PFSK-1 (cell line): ENCODE data around the gene HSPB8.

Experiments
- POLR2AphosphoS5 ChIP-seq: IDR thresholded peaks from 2 replicates; pipeline ENCODE4 v1.6.1; 2012; ENCODE audit warnings: low read depth, mild to moderate bottlenecking, control low read depth, low read length, moderate library complexity
- SIN3A ChIP-seq: IDR thresholded peaks from 2 replicates; pipeline ENCODE4 v1.6.1; 2012; ENCODE audit warnings: mild to moderate bottlenecking, low read length, moderate library complexity, borderline replicate concordance; ENCODE audit not compliant: insufficient read depth
- TAF1 ChIP-seq: IDR thresholded peaks from 2 replicates; pipeline ENCODE4 v1.6.1; 2012; ENCODE audit warnings: low read length, control low read depth, borderline replicate concordance; ENCODE audit not compliant: insufficient read depth

DNA sequence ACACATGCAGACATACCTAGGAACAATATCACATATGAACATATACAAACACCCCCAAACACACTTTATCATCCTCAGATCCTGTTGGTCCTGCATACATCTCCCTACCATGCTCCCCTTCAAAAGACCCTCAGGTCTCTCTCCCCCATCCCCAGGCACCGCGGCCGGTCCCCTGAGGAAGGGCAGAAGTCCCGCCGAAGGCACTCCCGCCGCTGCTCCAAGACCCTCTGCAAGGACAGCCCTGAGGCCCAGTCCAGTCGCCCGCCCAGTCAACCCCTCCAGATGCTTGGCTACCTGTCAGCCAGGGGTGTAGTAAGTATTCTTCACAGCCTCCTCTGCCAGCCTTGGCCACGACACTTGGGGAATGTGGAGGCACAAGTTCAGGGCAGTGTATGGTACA lies 48.2 kb upstream of the HSPB8 start:
- no peak for TF ChIP-seq POLR2AphosphoS5
- TF ChIP-seq TAF1, result no peak
- no peak for TF ChIP-seq SIN3A
